ENCODE data around the gene UST.

Gene UST

GRCh38 chr6:149015535-149016525, 269.0 kb downstream of the UST start:
- no peak for DNase-seq

DNA sequence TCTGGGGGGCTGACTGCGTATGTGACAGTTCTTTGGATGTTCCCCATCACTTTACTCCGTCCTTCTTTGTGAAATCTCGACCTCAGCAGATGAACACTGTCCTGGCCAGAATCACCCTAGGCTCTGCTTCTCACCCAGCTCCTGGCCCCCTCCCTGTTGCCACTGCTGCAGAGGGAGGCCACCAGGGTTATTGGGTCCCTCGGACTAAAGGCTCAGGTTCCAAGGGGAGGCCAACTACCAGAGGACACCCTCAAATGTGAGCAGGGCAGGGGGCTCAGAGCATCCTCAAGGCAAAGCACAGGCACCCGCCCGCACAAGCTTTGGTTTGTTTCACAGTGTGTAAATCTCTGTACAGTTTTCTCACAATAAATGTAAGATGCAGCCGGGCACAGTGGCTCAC, 269.9 kb downstream of the UST start:
- DNase-seq, result no peak

DNA sequence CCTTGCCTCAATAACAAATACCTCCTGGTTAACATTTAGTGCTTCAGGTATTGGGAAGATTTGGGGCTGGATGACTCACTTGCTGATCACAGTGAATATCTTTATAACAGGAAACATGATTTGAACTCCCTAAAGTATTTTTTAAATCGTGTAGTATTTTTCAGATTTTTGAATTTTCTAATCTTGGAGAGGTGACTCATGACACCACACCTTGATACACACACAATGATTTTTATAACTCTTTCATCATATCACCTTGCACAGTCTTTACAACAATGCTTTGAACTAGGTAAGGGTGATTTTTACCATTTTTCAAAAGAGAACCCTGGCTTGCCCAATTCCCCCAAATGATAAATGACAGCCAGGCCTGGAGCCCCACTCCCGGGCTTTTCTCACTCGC, 273.5 kb downstream of the UST start:
- DNase-seq, result no peak

DNA sequence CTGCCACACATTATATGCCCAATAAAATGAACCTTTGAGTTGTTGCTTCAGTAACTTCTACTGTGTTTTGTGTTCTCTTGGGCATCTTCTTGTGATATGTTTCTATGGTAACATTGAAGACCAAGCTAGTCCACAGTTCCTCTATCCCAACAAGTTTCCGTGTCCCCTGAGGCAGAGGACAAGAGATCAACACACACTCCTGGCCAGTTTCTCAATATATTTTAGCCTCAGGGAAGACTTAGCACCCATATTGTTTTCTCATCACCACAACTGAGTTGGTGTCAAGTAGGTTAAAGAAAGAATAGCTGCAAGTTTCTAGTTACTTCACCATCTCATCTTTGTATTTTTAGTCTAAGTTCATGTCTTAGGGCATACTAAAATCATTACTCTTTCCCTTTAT, 277.5 kb downstream of the UST start:
- no peak for DNase-seq

GRCh38 chr6:149025061-149025460, 278.2 kb downstream of the UST start:
- no peak for DNase-seq

GRCh38 chr6:149026530-149026942, 279.7 kb downstream of the UST start:
- DNase-seq, result peak; percentile 33

DNA sequence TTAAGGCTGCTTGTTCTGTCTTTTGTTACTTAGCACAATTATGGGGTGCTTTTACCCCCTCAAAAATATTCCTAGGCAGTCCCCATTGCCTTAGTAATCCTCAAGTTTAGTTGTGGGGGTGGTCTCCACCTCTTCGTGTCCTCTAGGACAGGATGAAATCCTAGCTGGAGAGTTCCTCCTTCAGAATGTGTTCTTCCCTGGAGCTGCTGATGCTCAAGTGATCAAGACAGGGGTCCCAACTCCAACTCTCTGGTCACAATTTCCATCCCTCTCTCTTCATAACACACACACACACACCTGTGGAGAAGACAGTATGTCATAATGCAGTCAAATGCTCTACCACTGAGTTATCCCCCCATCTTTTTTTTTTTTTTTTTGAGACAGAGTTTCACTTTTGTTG, 280.7 kb downstream of the UST start:
- DNase-seq, result no peak

- DNase-seq, result peak; percentile 51
These were observed 282.1 kb downstream of the UST start for GRCh38 chr6:149028767-149029405.

GRCh38 chr6:149031201-149031858, 284.5 kb downstream of the UST start:
- no peak for DNase-seq

- peak; percentile 57 for DNase-seq
These were observed 285.2 kb downstream of the UST start for GRCh38 chr6:149031859-149032598.

DNA sequence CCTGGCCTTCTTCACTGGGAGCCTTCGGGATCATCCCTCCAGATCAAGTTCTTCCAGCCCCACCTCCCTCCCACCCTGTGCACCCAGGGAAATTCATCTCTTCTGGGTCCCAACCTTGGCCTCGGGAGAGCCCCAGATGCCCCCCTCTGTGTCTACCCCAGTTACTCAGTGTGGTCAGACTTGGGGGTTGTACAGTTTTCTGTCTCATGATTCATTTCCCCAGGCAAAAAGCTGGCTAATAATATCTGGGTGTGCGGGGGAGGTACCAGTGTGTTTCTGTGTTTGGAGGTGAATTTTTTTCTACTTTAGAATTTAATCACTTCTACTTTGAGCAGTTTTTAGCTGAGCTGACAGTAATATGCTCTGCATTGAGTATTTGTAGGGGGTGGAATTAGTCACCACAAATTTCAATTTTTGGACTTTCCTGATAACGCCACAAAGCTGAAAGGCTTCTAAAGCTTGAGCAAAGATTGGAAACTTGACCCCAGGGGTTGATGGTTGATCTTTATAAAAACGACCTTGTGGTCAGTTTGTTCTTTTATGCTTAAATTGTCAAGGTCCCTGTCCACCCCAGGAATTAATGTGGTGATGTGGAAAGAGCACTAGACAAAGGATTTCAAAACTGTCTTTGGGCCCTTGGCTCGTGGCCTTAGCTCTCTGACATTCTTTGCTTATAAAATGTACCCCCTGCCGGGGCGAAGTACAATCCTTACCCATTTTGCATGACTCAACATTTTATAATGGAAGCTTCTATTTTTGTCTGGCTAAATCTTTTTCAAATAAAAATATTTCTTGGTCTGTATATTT, 286.0 kb downstream of the UST start:
- peak; percentile 73 for DNase-seq

DNA sequence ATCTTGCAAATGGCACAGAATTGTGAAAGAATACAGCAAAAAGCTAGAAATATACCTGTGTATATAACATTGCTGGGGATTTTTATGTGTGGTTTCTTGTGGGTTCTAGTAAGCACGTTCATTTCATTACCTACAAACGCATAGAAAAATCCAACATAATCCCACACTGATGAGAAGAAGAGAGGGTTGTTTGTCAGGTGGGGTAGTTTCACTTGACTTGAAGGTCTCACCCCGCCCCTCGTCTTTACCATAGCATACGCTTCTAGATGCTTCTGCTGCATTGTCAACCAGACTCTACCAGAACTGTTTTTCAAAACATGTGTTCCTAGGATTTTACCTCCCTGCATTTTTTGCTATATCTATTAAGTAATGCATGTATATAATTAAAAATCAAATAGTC, 286.6 kb downstream of the UST start:
- DNase-seq, result peak; percentile 15

DNA sequence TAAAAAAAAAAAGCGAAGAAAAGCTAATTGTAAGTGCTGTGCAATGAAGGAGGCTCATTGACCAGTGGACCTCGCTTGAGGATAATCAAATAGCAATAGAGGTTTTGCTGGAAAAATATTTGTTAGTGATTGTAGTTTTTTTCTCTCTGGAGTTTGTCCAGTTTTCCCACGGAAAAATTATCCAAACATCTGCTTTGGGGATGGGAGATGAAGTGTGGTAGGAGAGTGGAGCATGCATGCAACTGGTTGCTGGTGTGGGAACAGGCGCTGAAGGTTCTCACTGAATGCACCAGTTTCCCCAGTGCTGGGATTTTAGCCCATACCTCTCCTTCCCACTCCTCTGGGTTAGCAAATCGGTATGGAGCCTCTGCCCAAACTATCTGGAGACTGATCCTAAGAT, 288.9 kb downstream of the UST start:
- no peak for DNase-seq

DNA sequence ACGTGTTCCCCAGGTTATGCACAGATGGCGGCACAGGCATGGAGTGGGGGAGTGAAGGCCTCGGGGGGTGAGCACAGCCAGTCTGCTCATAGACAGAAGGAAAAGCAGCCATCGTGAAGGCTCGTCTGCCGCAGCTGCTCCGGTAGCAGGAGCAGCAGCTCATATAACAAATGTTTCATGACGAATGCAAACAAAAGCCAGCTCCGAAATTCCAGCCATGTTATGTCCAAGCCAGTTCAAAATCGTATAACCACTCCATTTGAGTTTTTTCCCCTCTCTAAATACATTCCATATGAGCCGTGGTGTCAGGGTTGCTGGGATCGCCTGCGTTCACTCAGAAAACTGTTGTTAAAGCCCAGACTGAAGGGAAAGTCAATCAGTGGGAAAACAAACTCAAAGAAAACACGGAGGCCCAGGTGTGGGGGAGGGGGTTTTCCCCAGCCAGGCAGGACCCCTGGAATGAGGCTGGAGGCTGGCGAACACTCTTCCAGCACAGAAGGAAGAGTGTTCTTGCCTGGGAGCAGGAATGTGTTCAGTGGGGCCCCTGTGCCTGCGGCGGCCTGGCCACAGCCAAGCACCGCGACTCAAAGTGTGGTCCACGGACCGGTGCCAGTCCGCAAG, 290.3 kb downstream of the UST start:
- DNase-seq, result no peak

DNA sequence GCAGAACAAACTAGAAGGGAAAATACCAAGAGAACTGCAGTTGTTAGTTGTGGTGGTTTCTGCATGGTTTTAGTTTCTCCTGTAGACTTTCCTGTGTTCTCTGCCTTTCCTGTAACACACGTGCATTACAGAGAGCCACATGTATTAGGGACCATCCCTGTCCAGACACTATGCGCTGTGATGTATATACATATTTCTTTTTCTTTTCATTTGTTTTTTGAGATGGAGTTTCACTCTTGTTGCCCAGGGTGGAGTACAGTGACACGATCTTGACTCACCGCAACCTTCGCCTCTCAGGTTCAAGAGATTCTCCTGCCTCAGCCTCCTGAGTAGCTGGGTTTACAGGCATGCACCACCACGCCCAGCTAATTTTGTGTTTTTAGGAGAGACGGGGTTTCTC, 292.2 kb downstream of the UST start:
- DNase-seq, result peak; percentile 56

GRCh38 chr6:149041953-149042352, 295.1 kb downstream of the UST start:
- no peak for DNase-seq

- peak; percentile 47 for DNase-seq
These were observed 296.8 kb downstream of the UST start for GRCh38 chr6:149043476-149044130.

DNA sequence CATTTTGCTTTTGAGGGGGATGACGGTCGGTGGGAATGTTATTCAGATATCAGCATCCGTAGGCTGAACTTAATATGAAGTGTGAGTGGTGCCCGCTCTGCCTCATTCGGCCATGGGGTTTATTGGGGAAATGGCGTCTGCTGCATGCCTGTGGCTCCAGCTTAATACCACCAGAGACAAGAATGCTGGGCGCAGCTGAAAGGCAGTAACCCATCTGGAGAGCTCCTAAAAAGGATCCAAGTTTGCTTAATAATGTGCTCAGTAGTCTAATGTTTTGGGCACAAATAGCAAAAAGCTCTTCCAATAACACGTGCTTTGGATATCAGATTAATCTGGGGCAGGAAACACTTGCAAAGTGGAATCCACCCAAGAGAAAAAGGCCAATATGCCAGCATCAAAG, 297.7 kb downstream of the UST start:
- no peak for DNase-seq

- DNase-seq, result peak; percentile 43
These were observed 298.6 kb downstream of the UST start for GRCh38 chr6:149045404-149045803.

- no peak for DNase-seq
These were observed 299.5 kb downstream of the UST start for GRCh38 chr6:149046164-149046821.
